Neural cell (in vitro differentiated cells): Measurements from ENCODE around the gene DENND1A. TPM values are rescaled to one million over a fixed set of nuclear protein-coding genes. Genes with fewer than 3 reads are reported as not detected.
"Not testable (repeated sequence)": the region's sequence is repeated elsewhere in the genome, so short reads cannot be mapped to it uniquely, and the experiment has no call there.

ENCODE experiments used
- H2AFZ ChIP-seq: fragments of 200-600, 300-800 bp; sonication (generic), shearing (Covaris generic); 2 replicates; pipeline ENCODE4 v1.6.0; 2014; ENCODE audit warnings: low read depth, mild to moderate bottlenecking, antibody characterized with exemption, low read length, moderate library complexity
- H3F3A ChIP-seq: fragments of 200-600 bp; shearing (Covaris generic); 2 replicates; pipeline ENCODE4 v1.6.1; 2016; ENCODE audit warnings: mild to moderate bottlenecking, moderate library complexity, mixed read lengths, antibody characterized with exemption, low read length; ENCODE audit not compliant: insufficient read depth, poor library complexity, severe bottlenecking
- H3K27ac ChIP-seq: fragments of 200-600, 300-800 bp; sonication (generic), shearing (Covaris generic); 2 replicates; pipeline ENCODE4 v1.5.1; 2014; ENCODE audit warnings: mild to moderate bottlenecking, low read length, moderate library complexity
- H3K27me3 ChIP-seq: fragments of 300-800, 200-600 bp; sonication (generic), shearing (Covaris generic); 2 replicates; pipeline ENCODE4 v1.6.0; 2014; ENCODE audit warnings: mild to moderate bottlenecking, low read depth, low read length, moderate library complexity; ENCODE audit not compliant: insufficient read depth
- H3K36me3 ChIP-seq: fragments of 300-800, 200-600 bp; sonication (generic), shearing (Covaris generic); 2 replicates; pipeline ENCODE4 v1.5.1; 2014; ENCODE audit warnings: mild to moderate bottlenecking, antibody characterized with exemption, low read length, moderate library complexity; ENCODE audit not compliant: insufficient read depth
- H3K4me2 ChIP-seq: fragments of 300-800, 200-600 bp; sonication (generic), shearing (Covaris generic); 2 replicates; pipeline ENCODE4 v1.6.0; 2014; ENCODE audit warnings: mild to moderate bottlenecking, low read length
- H3K4me3 ChIP-seq: fragments of 300-800, 200-600 bp; sonication (generic), shearing (Covaris generic); 2 replicates; pipeline ENCODE4 v1.5.1; 2014; ENCODE audit warnings: mild to moderate bottlenecking, low read length, moderate library complexity
- H3K79me2 ChIP-seq: fragments of 200-600 bp; shearing (Covaris generic); replicated peaks from 2 replicates; pipeline ENCODE4 v1.6.0; 2014; ENCODE audit warnings: mild to moderate bottlenecking, low read length, moderate library complexity; ENCODE audit not compliant: insufficient read depth
- H3K9ac ChIP-seq: fragments of 300-800, 200-600 bp; sonication (generic), shearing (Covaris generic); 2 replicates; pipeline ENCODE4 v1.6.1; 2016; ENCODE audit warnings: mild to moderate bottlenecking, low read length, mixed read lengths
- H3K9me2 ChIP-seq: fragments of 200-600 bp; shearing (Covaris generic); 2 replicates; pipeline ENCODE4 v1.6.1; 2016; ENCODE audit warnings: mild to moderate bottlenecking, low read length, mixed read lengths; ENCODE audit not compliant: insufficient read depth
- H3K9me3 ChIP-seq: fragments of 200-600, 300-800 bp; sonication (generic), shearing (Covaris generic); 2 replicates; pipeline ENCODE4 v1.6.1; 2016; ENCODE audit warnings: mild to moderate bottlenecking, mixed run types, low read length, moderate library complexity, mixed read lengths
- H4K20me1 ChIP-seq: fragments of 200-600 bp; shearing (Covaris generic); 2 replicates; pipeline ENCODE4 v1.6.1; 2016; ENCODE audit warnings: mild to moderate bottlenecking, mixed run types; ENCODE audit not compliant: insufficient read depth
- EP300 ChIP-seq: fragments of 450-650 bp; conservative IDR thresholded peaks from 2 replicates; pipeline ENCODE4 v1.6.1; 2014; ENCODE audit warnings: antibody characterized with exemption, mild to moderate bottlenecking, moderate library complexity; ENCODE audit not compliant: poor library complexity, severe bottlenecking
- EZH2 ChIP-seq: fragments of 200-600, 300-800 bp; shearing (Covaris generic), sonication (generic); IDR thresholded peaks from 2 replicates; pipeline ENCODE4 v1.6.1; 2014; ENCODE audit warnings: antibody characterized with exemption, low read length, borderline replicate concordance, mild to moderate bottlenecking; ENCODE audit not compliant: insufficient read depth, poor library complexity, severe bottlenecking
- MXI1 ChIP-seq: fragments of 450-650 bp; conservative IDR thresholded peaks from 2 replicates; pipeline ENCODE4 v1.6.1; 2014; ENCODE audit warnings: antibody characterized with exemption, mild to moderate bottlenecking; ENCODE audit not compliant: poor library complexity, severe bottlenecking
- POLR2AphosphoS5 ChIP-seq: IDR thresholded peaks from 2 replicates; pipeline ENCODE4 v1.6.1; 2012
- RAD21 ChIP-seq: fragments of 450-650 bp; conservative IDR thresholded peaks from 2 replicates; pipeline ENCODE4 v1.6.1; 2014; ENCODE audit warnings: antibody characterized with exemption, mild to moderate bottlenecking, moderate library complexity
- SMC3 ChIP-seq: fragments of 450-650 bp; conservative IDR thresholded peaks from 2 replicates; pipeline ENCODE4 v1.6.1; 2014; ENCODE audit warnings: antibody characterized with exemption, mild to moderate bottlenecking, moderate library complexity; ENCODE audit not compliant: poor library complexity
- TAF1 ChIP-seq: IDR thresholded peaks from 2 replicates; pipeline ENCODE4 v1.6.1; 2012; ENCODE audit warnings: low read depth
- polyA plus RNA-seq: library from polyadenylated mRNA; depleted of rRNA; stranded (reverse); fragments of >200 nt; gene quantifications from 2 replicates; pipeline ENCODE4 v1.2.3, GENCODE V29; 2014
- TF ChIP-seq, protein P1 (sequence below): IDR thresholded peaks from 2 replicates; pipeline ENCODE4 v1.6.1; 2012; ENCODE audit warnings: borderline replicate concordance
- TF ChIP-seq, protein P2 (sequence below): fragments of 450-650 bp; IDR thresholded peaks from 2 replicates; pipeline ENCODE4 v1.5.1; 2014; ENCODE audit warnings: antibody characterized with exemption, mild to moderate bottlenecking, moderate library complexity; ENCODE audit not compliant: poor library complexity, severe bottlenecking

Gene DENND1A
- polyA plus RNA-seq, 1 donor from 2014 or later: 2.3 TPM

DNA sequence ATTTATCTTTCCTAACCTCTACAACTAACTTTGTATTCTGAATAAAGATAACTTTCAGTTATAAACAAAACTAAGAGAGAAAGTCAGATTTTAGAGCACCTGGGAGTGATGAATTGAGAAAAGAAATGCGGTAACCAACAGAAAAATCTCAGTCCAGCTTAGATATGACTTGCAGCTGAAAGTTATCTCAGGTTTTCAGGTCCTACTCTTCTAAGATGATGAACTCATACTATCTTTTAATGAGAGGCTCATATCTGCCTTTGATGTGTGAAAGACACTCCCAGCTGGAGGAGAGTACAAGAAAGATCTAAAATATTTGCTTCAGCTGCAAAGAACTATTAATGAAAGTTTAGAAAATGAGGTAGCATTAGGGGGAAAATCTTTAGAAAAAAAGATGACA, 190.5 kb downstream of the DENND1A start:
- no peak overlapping the region for H2AFZ ChIP-seq
- H3K27me3 ChIP-seq: no peaks in the 10 kb centered on the region
- H3K4me2 ChIP-seq: no peak overlapping the region
- no peak overlapping the region for H3K9ac ChIP-seq
- H3K9me2 ChIP-seq: no peaks in the 10 kb centered on the region
- H3K79me2 ChIP-seq: peaks cover 3% of the 10 kb centered on the region
- no peaks in the 10 kb centered on the region for H4K20me1 ChIP-seq
- no peak for TF ChIP-seq POLR2AphosphoS5
- H3F3A ChIP-seq: no peaks in the 10 kb centered on the region
- no peaks in the 10 kb centered on the region for H3K9me3 ChIP-seq
- no peak overlapping the region for H3K27ac ChIP-seq
- no peaks in the 10 kb centered on the region for H3K36me3 ChIP-seq
- no peak overlapping the region for H3K4me3 ChIP-seq

DNA sequence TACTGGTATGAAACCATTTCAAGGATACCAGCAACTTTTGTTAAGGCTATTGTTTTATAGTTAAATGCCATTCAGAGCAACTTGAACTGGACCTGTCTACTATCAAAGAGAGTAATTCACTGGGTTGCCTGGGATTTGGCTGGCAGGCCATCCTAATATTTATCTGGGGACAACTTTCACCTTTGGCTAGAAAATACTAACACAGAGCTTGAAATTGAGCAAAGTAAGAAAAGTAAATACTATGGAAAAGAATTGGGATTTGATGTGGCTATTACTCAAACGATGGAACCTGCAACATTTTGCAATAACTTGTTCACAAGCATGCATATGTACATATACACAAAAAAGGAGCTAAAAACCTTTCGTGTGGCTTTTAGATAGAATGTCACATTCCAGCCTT, 191.3 kb downstream of the DENND1A start:
- Histone ChIP-seq H3K27ac (no peak overlapping the region), H3K79me2 (peaks cover 5% of the 10 kb centered on the region), H3K9me2 (no peaks in the 10 kb centered on the region), H3K36me3 (no peaks in the 10 kb centered on the region), H4K20me1 (no peaks in the 10 kb centered on the region), H3K27me3 (no peaks in the 10 kb centered on the region), H3F3A (no peaks in the 10 kb centered on the region), H3K9ac (no peak overlapping the region), H3K4me2 (no peak overlapping the region), H3K9me3 (no peaks in the 10 kb centered on the region), H3K4me3 (no peak overlapping the region), H2AFZ (no peak overlapping the region)
- TF ChIP-seq, protein P1, sequence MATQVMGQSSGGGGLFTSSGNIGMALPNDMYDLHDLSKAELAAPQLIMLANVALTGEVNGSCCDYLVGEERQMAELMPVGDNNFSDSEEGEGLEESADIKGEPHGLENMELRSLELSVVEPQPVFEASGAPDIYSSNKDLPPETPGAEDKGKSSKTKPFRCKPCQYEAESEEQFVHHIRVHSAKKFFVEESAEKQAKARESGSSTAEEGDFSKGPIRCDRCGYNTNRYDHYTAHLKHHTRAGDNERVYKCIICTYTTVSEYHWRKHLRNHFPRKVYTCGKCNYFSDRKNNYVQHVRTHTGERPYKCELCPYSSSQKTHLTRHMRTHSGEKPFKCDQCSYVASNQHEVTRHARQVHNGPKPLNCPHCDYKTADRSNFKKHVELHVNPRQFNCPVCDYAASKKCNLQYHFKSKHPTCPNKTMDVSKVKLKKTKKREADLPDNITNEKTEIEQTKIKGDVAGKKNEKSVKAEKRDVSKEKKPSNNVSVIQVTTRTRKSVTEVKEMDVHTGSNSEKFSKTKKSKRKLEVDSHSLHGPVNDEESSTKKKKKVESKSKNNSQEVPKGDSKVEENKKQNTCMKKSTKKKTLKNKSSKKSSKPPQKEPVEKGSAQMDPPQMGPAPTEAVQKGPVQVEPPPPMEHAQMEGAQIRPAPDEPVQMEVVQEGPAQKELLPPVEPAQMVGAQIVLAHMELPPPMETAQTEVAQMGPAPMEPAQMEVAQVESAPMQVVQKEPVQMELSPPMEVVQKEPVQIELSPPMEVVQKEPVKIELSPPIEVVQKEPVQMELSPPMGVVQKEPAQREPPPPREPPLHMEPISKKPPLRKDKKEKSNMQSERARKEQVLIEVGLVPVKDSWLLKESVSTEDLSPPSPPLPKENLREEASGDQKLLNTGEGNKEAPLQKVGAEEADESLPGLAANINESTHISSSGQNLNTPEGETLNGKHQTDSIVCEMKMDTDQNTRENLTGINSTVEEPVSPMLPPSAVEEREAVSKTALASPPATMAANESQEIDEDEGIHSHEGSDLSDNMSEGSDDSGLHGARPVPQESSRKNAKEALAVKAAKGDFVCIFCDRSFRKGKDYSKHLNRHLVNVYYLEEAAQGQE: no peak
- no peak for TF ChIP-seq RAD21

DNA sequence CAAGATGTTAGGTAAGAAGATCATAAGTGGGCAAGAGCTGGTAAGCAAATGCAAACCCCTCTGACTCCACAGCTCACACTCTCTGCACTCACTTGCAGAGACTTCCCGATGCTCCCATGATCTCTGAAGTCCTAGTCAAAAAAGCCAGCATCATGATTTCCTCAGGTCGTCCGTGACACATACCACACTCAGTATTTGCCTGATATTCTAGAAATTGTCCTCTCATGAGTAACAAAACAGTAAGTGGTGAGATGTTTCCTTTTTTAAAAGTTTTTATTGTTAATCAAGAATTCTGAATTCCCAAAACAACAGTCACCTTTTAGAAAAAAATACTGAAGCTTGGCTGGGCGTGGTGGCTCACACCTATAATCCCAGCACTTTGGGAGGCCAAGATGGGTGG, 194.6 kb downstream of the DENND1A start:
- Histone ChIP-seq H3K36me3 (no peaks in the 10 kb centered on the region), H2AFZ (no peak overlapping the region), H3K79me2 (peaks cover 5% of the 10 kb centered on the region), H3K9ac (no peak overlapping the region), H3F3A (no peaks in the 10 kb centered on the region), H3K4me3 (no peak overlapping the region), H3K9me3 (no peaks in the 10 kb centered on the region), H3K9me2 (no peaks in the 10 kb centered on the region), H4K20me1 (no peaks in the 10 kb centered on the region), H3K27me3 (no peaks in the 10 kb centered on the region), H3K27ac (no peak overlapping the region), H3K4me2 (no peak overlapping the region)
- TF ChIP-seq TAF1 (no peak), EZH2 (no peak), EP300 (no peak), POLR2AphosphoS5 (no peak), MXI1 (no peak), SMC3 (no peak), RAD21 (no peak)
- TF ChIP-seq, protein P2, sequence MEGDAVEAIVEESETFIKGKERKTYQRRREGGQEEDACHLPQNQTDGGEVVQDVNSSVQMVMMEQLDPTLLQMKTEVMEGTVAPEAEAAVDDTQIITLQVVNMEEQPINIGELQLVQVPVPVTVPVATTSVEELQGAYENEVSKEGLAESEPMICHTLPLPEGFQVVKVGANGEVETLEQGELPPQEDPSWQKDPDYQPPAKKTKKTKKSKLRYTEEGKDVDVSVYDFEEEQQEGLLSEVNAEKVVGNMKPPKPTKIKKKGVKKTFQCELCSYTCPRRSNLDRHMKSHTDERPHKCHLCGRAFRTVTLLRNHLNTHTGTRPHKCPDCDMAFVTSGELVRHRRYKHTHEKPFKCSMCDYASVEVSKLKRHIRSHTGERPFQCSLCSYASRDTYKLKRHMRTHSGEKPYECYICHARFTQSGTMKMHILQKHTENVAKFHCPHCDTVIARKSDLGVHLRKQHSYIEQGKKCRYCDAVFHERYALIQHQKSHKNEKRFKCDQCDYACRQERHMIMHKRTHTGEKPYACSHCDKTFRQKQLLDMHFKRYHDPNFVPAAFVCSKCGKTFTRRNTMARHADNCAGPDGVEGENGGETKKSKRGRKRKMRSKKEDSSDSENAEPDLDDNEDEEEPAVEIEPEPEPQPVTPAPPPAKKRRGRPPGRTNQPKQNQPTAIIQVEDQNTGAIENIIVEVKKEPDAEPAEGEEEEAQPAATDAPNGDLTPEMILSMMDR: no peak

DNA sequence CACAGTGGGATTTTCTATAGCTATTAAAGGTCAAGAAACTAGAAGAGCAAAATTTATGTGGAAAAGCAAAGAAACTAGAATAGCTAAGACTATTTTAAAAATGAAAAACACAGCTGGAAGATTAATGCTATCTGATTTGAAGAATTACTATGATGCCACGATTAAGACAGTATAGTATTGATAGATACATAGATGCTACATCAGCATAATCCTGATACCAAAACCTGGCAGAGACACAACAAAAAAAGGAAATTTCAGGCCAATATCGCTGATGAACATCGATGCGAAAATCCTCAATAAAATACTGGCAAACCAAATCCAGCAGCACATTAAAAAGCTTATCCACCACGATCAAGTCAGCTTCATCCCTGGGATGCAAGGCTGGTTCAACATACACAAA, 201.4 kb downstream of the DENND1A start:
- H3K4me2 ChIP-seq, H3F3A ChIP-seq, H2AFZ ChIP-seq, H3K9me2 ChIP-seq, H3K27ac ChIP-seq, H3K4me3 ChIP-seq, H3K9me3 ChIP-seq, H3K27me3 ChIP-seq, H3K79me2 ChIP-seq, H3K36me3 ChIP-seq, H4K20me1 ChIP-seq, H3K9ac ChIP-seq: not testable (repeated sequence)
